Right lobe of liver (tissue), 6 donors: Measurements from ENCODE around the gene TSKU. TPM values are rescaled to one million over a fixed set of nuclear protein-coding genes. Genes with fewer than 3 reads are reported as not detected.

Source experiments
- ATAC-seq, 4 donors: fragments of 200-7000 bp; cut with Tn5 transposase; one replicate each; pipeline ENCODE4 v1.9.1; 2020; ENCODE audit warnings: mild to moderate bottlenecking in 4 of 4, moderate library complexity in 4 of 4
- DNase-seq, 3 donors: peaks; one replicate each; pipeline ENCODE4 v3.0.0-alpha.2; 2020
- H3K27ac ChIP-seq, 3 donors: fragments of 200-600 bp; one replicate each; pipeline ENCODE4 v1.8.0; 2022
- H3K27me3 ChIP-seq, 2 donors: fragments of 200-600 bp; one replicate each; pipeline ENCODE4 v1.8.0; 2022
- H3K36me3 ChIP-seq, 4 donors: fragments of 200-600 bp; sonication (generic) in 1 of 4; one replicate each; pipeline versions ENCODE4 v1.5.1 to v1.8.0; 2017 to 2022; ENCODE audit warnings: control low read depth in 1 of 4
- H3K4me1 ChIP-seq, 4 donors: fragments of 200-600 bp; sonication (generic) in 1 of 4; one replicate each; pipeline versions ENCODE4 v1.5.1 to v1.8.0; 2017 to 2022; ENCODE audit warnings: control low read depth in 1 of 4
- H3K4me3 ChIP-seq, 3 donors: fragments of 200-600 bp; one replicate each; pipeline ENCODE4 v1.8.0; 2022
- H3K9me3 ChIP-seq, 4 donors: fragments of 200-600 bp; sonication (generic) in 1 of 4; one replicate each; pipeline versions ENCODE4 v1.5.1 to v1.8.0; 2017 to 2022; ENCODE audit warnings: control low read depth in 1 of 4
- CTCF ChIP-seq, 4 donors: fragments of 200-600 bp in 3 of 4; fragments of 450-650 bp in 1 of 4; IDR thresholded peaks; one replicate each; pipeline versions ENCODE4 v1.5.1 to v1.8.0; 2016 to 2022; ENCODE audit warnings: antibody characterized with exemption in 4 of 4, mild to moderate bottlenecking in 2 of 4
- POLR2A ChIP-seq: fragments of 450-650 bp; IDR thresholded peaks from one replicate; pipeline ENCODE4 v1.6.1; 2017; ENCODE audit warnings: antibody characterized with exemption, mild to moderate bottlenecking
- WGBS: methylation state at CpG from one replicate; pipeline ENCODE4 v1.1.6; 2018; ENCODE audit warnings: low coverage, low lambda C conversion rate; ENCODE audit not compliant: insufficient coverage; ENCODE audit errors: missing lambda C conversion rate; 5-methylcytosine and 5-hydroxymethylcytosine counted together
- intact Hi-C, 2 donors: fragments of 100-400 bp; cut with DNase I; formaldehyde crosslinking; loops; one replicate each; pipeline versions ENCODE4 v1.11.2 to v1.14.1; 2022
- total RNA-seq, 6 experiments: library from RNA; depleted of rRNA in 2 of 6; stranded (reverse); fragments of >200 nt in 2 of 6; fragmentation: NEBNext Ultra II Directional in 3 of 6; extraction: Animal tissue kit (Norgen Biotek cat#: 25700) in 3 of 6; gene quantifications; one replicate each; pipeline versions ENCODE4 v1.1.0 to v1.2.4, GENCODE V29; 2016 to 2023
- donor health status: DM: no; HTN: yes; CAD: no.
- donor health status: DM: no; HTN: no; CAD: no.
- donor health status: DM: no; HTN: no; CAD: no.
- donor health status: DM: no; HTN: yes; CAD: no.
- donor health status: DM: no; HTN: yes; CAD: no.

The TSKU gene
- total RNA-seq, 6 experiments from 2014 or later = 66.1 to 1,026 (median 278) TPM

GRCh38 chr11:76795290-76795935 is 12.3 kb downstream of the TSKU start:
- ATAC-seq (peak in 1 of 4 donors; percentile 0), DNase-seq (peak in 1 of 3 donors; percentile 73)
- intact Hi-C loops = loop anchor here (5.0 kb wide), 2 partner anchors 58 to 68 kb away; no protein-coding TSS in a partner anchor
- Histone ChIP-seq H3K4me3 (no peak overlapping the region), H3K9me3 (no peaks in the 10 kb centered on the region), H3K27ac (peak overlapping the region in 1 of 3 donors; percentile 100), H3K4me1 (peaks cover 0 to 75% (median 34%) of the 10 kb centered on the region in 4 donors), H3K36me3 (peaks cover 0 to 75% (median 19%) of the 10 kb centered on the region in 4 donors), H3K27me3 (no peaks in the 10 kb centered on the region)
- 37% methylated on average over 2 of the region's 21 CpGs for WGBS
- TF ChIP-seq CTCF (IDR thresholded peaks at IDR 0.05) (no peak), POLR2A (no peak)

GRCh38 chr11:76795936-76796441 is 12.8 kb downstream of the TSKU start:
- H3K27me3 ChIP-seq = no peaks in the 10 kb centered on the region
- H3K36me3 ChIP-seq = peaks cover 0 to 69% (median 19%) of the 10 kb centered on the region in 4 donors
- H3K9me3 ChIP-seq = no peaks in the 10 kb centered on the region
- H3K4me1 ChIP-seq = peaks cover 0 to 80% (median 34%) of the 10 kb centered on the region in 4 donors
- H3K27ac ChIP-seq = peak overlapping the region in 2 of 3 donors; percentile 5 to 100
- DNase-seq = peak in 1 of 3 donors; percentile 65
- TF ChIP-seq CTCF (IDR thresholded peaks at IDR 0.05) (no peak), POLR2A (no peak)
- WGBS = no CpG with 5 or more reads among the region's 26 CpGs
- peak in 1 of 4 donors; percentile 0 for ATAC-seq
- intact Hi-C loops = loop anchor here (5.0 kb wide), 2 partner anchors 59 to 69 kb away; no protein-coding TSS in a partner anchor
- H3K4me3 ChIP-seq = no peak overlapping the region

- WGBS = 39% methylated on average over 5 of the region's 20 CpGs
These were observed 13.5 kb downstream of the TSKU start for GRCh38 chr11:76796511-76797198.

More at GRCh38 chr11:76796511-76797198, 13.5 kb downstream of the TSKU start:
- peak in 3 of 4 donors; percentile 0 to 4 (median 0) for ATAC-seq
- TF ChIP-seq CTCF (IDR thresholded peaks at IDR 0.05) = no peak
- no peak for TF ChIP-seq POLR2A
- DNase-seq = peak in 1 of 3 donors; percentile 56
- Histone ChIP-seq H3K4me3 (no peak overlapping the region), H3K27ac (peak overlapping the region in 2 of 3 donors; percentile 5 to 100), H3K27me3 (no peaks in the 10 kb centered on the region), H3K4me1 (peaks cover 0 to 80% (median 35%) of the 10 kb centered on the region in 4 donors), H3K9me3 (no peaks in the 10 kb centered on the region), H3K36me3 (peaks cover 0 to 62% (median 19%) of the 10 kb centered on the region in 4 donors)
- intact Hi-C loops = loop anchor here (5.0 kb wide), 2 partner anchors 59 to 69 kb away; no protein-coding TSS in a partner anchor
